Measurements from ENCODE around the gene FHIP2A.

DNA sequence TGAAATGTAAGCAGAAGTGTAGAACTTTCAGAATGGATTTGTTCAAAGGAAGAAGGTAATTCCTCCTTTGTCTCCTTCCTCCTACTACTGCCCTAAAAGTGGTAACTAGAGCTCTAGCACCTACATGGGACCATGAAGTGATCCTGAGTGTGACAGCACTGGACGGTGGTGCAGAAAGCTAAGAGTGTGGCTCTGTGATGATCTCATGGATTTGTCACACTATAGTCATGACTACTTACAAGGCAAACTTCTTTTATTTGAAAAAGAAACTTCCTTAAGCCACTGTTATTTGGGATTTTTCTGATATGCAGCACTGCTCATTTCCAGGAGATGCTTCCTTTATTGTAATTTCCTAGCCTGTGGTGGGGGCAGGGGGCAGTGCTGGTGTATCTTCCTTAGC is 5.8 kb upstream of the FHIP2A start:
- TF ChIP-seq SUZ12 (IDR thresholded peaks at IDR 0.05; ENCODE audit: extremely low read depth, insufficient read depth, insufficient read length) (no peak), YY1 (IDR thresholded peaks at IDR 0.05; ENCODE audit: insufficient read depth, insufficient read length) (no peak), ZNF274 (IDR thresholded peaks at IDR 0.05; ENCODE audit: low read depth, low read length) (no peak)

Measured in NT2/D1 (cell line).